NCI-H345 treated with DMSO at 0.1 percent for 48 hours (cell line): Measurements from ENCODE around the gene SIRPA.

ENCODE experiments used
- DNase-seq: peaks from one replicate; lab custom pipeline; 2025; ENCODE audit not compliant: unreplicated experiment; lab: John Stamatoyannopoulos, UW

The SIRPA gene

DNA sequence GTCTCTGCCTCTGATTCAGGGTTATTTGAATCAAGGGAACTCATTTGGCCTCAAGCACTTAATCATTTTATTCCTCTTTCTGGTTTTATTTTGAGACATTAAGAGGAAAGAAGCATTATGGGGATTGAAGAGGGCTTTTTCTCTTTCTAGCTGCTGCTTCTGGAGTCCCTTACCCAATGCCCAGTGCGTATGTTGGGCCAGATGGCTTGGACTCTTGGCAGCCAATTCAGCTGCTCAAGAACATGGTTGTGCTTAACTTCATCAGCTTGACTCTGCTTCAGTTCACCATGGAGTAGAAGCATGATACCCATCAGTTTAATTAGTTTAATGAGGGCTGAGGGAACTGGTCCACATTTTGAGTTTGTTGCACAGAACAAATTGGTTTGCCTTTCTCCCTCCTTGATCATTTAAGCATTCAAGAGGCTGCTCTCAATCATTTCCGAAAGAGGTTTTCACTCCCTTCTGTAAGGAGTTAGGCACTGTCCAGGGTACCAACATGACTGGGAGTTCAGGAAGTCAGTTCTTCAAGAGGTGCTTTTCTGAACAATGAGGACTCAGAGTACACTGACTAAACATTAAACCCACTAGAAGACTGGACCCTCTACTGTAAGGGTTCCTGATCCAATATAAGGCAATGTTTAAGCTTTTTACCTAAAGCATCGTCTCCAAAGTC, 84.0 kb downstream of the SIRPA start:
- DNase-seq = no peak

DNA sequence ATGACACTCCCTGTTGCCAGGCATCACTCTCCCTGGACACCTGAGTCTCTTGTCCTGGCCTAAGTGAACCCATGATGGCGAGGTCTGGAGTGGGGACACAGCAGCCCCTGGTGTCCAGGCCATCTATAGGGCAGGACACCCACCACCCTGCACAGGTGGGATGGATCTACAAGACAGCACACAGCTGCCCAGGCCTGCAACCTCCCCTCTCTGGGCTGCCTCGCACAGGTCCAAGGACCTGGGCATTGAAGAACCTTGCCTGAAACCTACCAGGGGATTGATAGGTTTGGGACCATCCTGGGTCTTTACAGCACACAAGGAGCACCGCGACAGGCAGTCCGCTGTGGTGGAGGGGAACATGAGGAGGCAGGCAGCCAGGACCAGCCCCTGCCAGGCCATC, 87.5 kb downstream of the SIRPA start:
- DNase-seq = no peak

DNA sequence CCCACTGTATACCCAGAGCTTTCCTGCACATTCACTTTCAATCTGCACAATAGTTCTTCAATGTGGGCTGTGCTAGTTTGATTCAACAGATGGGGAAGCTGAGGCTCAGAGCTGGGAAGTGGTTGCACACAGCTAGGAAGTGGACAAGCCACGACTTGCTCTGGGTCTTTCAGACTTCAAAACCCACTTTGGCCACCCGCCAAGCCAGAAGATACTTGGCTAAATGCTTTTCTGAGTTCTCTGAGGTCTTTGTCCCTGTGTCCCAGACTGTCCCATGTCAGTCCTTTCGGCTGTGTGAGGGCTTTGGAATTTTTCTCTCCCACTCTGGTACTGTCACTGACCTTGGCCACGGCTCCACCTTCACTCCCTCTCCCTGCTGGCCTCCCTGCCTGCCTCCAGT, 88.1 kb downstream of the SIRPA start:
- DNase-seq = no peak

DNA sequence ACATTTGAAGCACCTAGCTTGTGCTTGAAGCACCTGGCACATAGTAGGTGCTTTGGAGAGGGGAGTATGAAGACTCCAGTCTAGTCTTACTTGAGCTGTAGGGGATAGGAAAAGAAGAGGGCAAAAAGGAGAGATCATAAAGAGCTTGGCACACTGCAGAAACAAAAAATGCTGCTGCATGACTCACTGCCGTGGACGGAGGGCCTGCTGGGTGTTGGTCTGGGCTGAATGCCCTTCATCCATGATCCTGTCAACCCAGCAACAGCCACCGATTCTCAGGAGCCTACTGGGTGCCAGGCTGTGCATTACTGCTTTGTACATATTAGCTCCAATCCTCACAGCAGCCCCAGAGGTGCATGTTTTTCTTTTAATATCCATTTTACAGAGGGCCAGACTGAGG, 92.6 kb downstream of the SIRPA start:
- DNase-seq = no peak
